ENCODE data around the gene ST6GALNAC5. TPM values are rescaled to one million over a fixed set of nuclear protein-coding genes. Genes with fewer than 3 reads are reported as not detected.

ST6GALNAC5 gene
- total RNA-seq, 4 donors from 2014 or later: 0.16 TPM; not detected in 3

- intact Hi-C loops (cut with DNase I; ENCODE audit: low total_unique reads): no loop called here
These were observed 159.4 kb downstream of the ST6GALNAC5 start for GRCh38 chr1:77026640-77027039.

GRCh38 chr1:77027847-77028246, 160.6 kb downstream of the ST6GALNAC5 start:
- no peaks in the 10 kb centered on the region for H3K36me3 ChIP-seq
- H3K4me1 ChIP-seq: no peaks in the 10 kb centered on the region
- no peak for DNase-seq
- no peak overlapping the region for H3K4me3 ChIP-seq
- H3K9me3 ChIP-seq: no peaks in the 10 kb centered on the region
- no peak for ATAC-seq
- TF ChIP-seq POLR2A (IDR thresholded peaks at IDR 0.05): no peak
- TF ChIP-seq CTCF (IDR thresholded peaks at IDR 0.05 in 4 of 5, conservative IDR thresholded peaks at IDR 0.05 in 1 of 5): no peak
- in situ Hi-C loops (cut with MboI; ENCODE audit: low sequenced_read_pairs in 4 of 4): no loop called here
- no peaks in the 10 kb centered on the region for H3K27me3 ChIP-seq
- H3K27ac ChIP-seq: no peak overlapping the region
- intact Hi-C loops (cut with DNase I; ENCODE audit: low total_unique reads): no loop called here

More at GRCh38 chr1:77026640-77027039, 159.4 kb downstream of the ST6GALNAC5 start:
- no peaks in the 10 kb centered on the region for H3K27me3 ChIP-seq
- no peak for TF ChIP-seq POLR2A (IDR thresholded peaks at IDR 0.05)
- TF ChIP-seq CTCF (IDR thresholded peaks at IDR 0.05 in 4 of 5, conservative IDR thresholded peaks at IDR 0.05 in 1 of 5): no peak
- no peaks in the 10 kb centered on the region for H3K4me1 ChIP-seq
- H3K27ac ChIP-seq: no peak overlapping the region
- in situ Hi-C loops (cut with MboI; ENCODE audit: low sequenced_read_pairs in 4 of 4): no loop called here
- no peak overlapping the region for H3K4me3 ChIP-seq
- no peaks in the 10 kb centered on the region for H3K9me3 ChIP-seq
- no peaks in the 10 kb centered on the region for H3K36me3 ChIP-seq
- DNase-seq (no peak), ATAC-seq (no peak)

- intact Hi-C loops (cut with DNase I; ENCODE audit: low total_unique reads): no loop called here
- in situ Hi-C loops (cut with MboI; ENCODE audit: low sequenced_read_pairs in 4 of 4): no loop called here
- no peak for ATAC-seq
These were observed 163.3 kb downstream of the ST6GALNAC5 start for GRCh38 chr1:77030401-77031105.

GRCh38 chr1:77031106-77031662, 163.9 kb downstream of the ST6GALNAC5 start:
- Histone ChIP-seq H3K36me3 (no peaks in the 10 kb centered on the region), H3K27me3 (no peaks in the 10 kb centered on the region), H3K4me3 (no peak overlapping the region), H3K27ac (no peak overlapping the region), H3K9me3 (no peaks in the 10 kb centered on the region), H3K4me1 (no peaks in the 10 kb centered on the region)
- TF ChIP-seq POLR2A (IDR thresholded peaks at IDR 0.05) (no peak), CTCF (IDR thresholded peaks at IDR 0.05 in 4 of 5, conservative IDR thresholded peaks at IDR 0.05 in 1 of 5) (no peak)
- intact Hi-C loops (cut with DNase I; ENCODE audit: low total_unique reads) (no loop called here), in situ Hi-C loops (cut with MboI; ENCODE audit: low sequenced_read_pairs in 4 of 4) (no loop called here)
- DNase-seq (no peak), ATAC-seq (no peak)

More at GRCh38 chr1:77030401-77031105, 163.3 kb downstream of the ST6GALNAC5 start:
- no peak overlapping the region for H3K4me3 ChIP-seq
- DNase-seq: no peak
- no peaks in the 10 kb centered on the region for H3K9me3 ChIP-seq
- no peak for TF ChIP-seq CTCF (IDR thresholded peaks at IDR 0.05 in 4 of 5, conservative IDR thresholded peaks at IDR 0.05 in 1 of 5)
- no peak for TF ChIP-seq POLR2A (IDR thresholded peaks at IDR 0.05)
- no peaks in the 10 kb centered on the region for H3K4me1 ChIP-seq
- H3K27me3 ChIP-seq: no peaks in the 10 kb centered on the region
- no peaks in the 10 kb centered on the region for H3K36me3 ChIP-seq
- H3K27ac ChIP-seq: no peak overlapping the region

All from gastrocnemius medialis (tissue), 4 donors.